ENCODE results near the gene TDP2. TPM values are rescaled to one million over a fixed set of nuclear protein-coding genes. Genes with fewer than 3 reads are reported as not detected.

The TDP2 gene
- total and polyA plus RNA-seq, 2 donors from 2014 or later: 33.0 to 82.9 TPM

DNA sequence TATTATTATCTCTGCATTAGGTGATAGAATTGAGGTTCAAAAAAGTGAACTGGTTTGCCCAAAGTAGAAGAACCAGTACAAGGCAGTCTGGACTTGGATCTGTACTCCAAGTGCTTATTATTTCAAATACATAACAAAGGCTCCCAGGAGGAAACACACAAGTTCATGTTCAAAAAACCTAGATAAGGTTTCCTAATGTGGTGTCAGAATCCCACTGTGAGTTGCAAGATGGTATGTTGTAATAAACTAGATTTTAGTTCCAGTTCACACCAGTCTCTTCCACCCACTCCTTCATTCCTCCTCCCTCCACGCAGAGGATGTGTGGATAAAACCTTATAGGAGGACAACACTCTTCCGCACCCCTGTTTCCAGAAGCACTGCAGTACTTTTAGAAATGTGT is 63.5 kb downstream of the TDP2 start:
- no peaks in the 10 kb centered on the region for H3K27me3 ChIP-seq (ENCODE audit: control insufficient read depth, insufficient read depth, low read length)
- no peaks in the 10 kb centered on the region for H3K4me1 ChIP-seq (ENCODE audit: control insufficient read depth in 2 of 3, insufficient read depth in 2 of 3, low read depth in 1 of 3, low read length in 3 of 3)
- FAIRE-seq (no peak), DNase-seq (no peak)
- H3K36me3 ChIP-seq (ENCODE audit: control insufficient read depth in 2 of 3, insufficient read depth in 3 of 3, low read length in 3 of 3): no peaks in the 10 kb centered on the region
- H3K9ac ChIP-seq (ENCODE audit: low read length in 3 of 3): no peak overlapping the region
- no peak overlapping the region for H3K27ac ChIP-seq (ENCODE audit: low read depth in 2 of 2, low read length in 2 of 2)
- intact Hi-C loops (cut with DNase I): no loop called here
- no peaks in the 10 kb centered on the region for H3K9me3 ChIP-seq (ENCODE audit: control insufficient read depth in 2 of 3, insufficient read depth in 1 of 3, low read length in 3 of 3)
- TF ChIP-seq, protein P1, sequence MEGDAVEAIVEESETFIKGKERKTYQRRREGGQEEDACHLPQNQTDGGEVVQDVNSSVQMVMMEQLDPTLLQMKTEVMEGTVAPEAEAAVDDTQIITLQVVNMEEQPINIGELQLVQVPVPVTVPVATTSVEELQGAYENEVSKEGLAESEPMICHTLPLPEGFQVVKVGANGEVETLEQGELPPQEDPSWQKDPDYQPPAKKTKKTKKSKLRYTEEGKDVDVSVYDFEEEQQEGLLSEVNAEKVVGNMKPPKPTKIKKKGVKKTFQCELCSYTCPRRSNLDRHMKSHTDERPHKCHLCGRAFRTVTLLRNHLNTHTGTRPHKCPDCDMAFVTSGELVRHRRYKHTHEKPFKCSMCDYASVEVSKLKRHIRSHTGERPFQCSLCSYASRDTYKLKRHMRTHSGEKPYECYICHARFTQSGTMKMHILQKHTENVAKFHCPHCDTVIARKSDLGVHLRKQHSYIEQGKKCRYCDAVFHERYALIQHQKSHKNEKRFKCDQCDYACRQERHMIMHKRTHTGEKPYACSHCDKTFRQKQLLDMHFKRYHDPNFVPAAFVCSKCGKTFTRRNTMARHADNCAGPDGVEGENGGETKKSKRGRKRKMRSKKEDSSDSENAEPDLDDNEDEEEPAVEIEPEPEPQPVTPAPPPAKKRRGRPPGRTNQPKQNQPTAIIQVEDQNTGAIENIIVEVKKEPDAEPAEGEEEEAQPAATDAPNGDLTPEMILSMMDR (IDR thresholded peaks at IDR 0.05; ENCODE audit: borderline replicate concordance, extremely low read depth, insufficient read depth): no peak
- H3K4me3 ChIP-seq (ENCODE audit: low read length in 3 of 3): no peak overlapping the region

DNA sequence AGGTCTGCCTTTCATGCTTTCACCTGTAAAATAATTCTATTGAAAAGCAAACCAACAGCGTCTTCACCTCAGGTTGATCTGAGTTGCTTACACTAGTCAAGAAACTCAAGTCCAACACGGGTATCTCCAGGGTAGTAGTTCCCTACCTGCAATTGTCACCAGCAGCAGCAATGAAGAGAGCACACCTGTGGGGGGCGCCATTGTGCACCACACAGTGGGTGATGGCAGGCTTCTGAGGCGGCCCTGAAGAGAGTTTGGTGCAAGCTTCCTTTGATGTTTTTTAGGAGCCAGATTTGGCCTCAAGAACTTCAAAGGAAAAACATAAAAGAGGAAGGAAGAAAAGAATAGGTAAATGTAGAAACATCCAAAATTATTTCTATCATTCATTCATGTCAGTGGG is 65.8 kb downstream of the TDP2 start:
- Histone ChIP-seq H3K27ac (ENCODE audit: low read depth in 2 of 2, low read length in 2 of 2) (no peak overlapping the region), H3K9me3 (ENCODE audit: control insufficient read depth in 2 of 3, insufficient read depth in 1 of 3, low read length in 3 of 3) (no peaks in the 10 kb centered on the region), H3K9ac (ENCODE audit: low read length in 3 of 3) (no peak overlapping the region), H3K36me3 (ENCODE audit: control insufficient read depth in 2 of 3, insufficient read depth in 3 of 3, low read length in 3 of 3) (no peaks in the 10 kb centered on the region), H3K4me3 (ENCODE audit: low read length in 3 of 3) (no peak overlapping the region), H3K4me1 (ENCODE audit: control insufficient read depth in 2 of 3, insufficient read depth in 2 of 3, low read depth in 1 of 3, low read length in 3 of 3) (no peaks in the 10 kb centered on the region), H3K27me3 (ENCODE audit: control insufficient read depth, insufficient read depth, low read length) (no peaks in the 10 kb centered on the region)
- intact Hi-C loops (cut with DNase I): no loop called here
- DNase-seq (no peak), FAIRE-seq (no peak)
- TF ChIP-seq, protein P1 (IDR thresholded peaks at IDR 0.05; ENCODE audit: borderline replicate concordance, extremely low read depth, insufficient read depth): no peak

Other genes with a start within 250 kb of the TDP2 start
- gene GPLD1, start 177.3 kb downstream of the TDP2 start, total RNA-seq: 0.94 TPM
- gene GPLD1, start 177.3 kb downstream of the TDP2 start, polyA plus RNA-seq (ENCODE audit: insufficient read depth, low read depth, low replicate concordance): 0.41 TPM
- gene ALDH5A1, start 171.9 kb downstream of the TDP2 start, total RNA-seq: 10.4 TPM
- gene ALDH5A1, start 171.9 kb downstream of the TDP2 start, polyA plus RNA-seq (ENCODE audit: insufficient read depth, low read depth, low replicate concordance): 11.0 TPM
- gene KIAA0319, start 20.7 kb downstream of the TDP2 start, total RNA-seq: 0.16 TPM
- gene KIAA0319, start 20.7 kb downstream of the TDP2 start, polyA plus RNA-seq (ENCODE audit: insufficient read depth, low read depth, low replicate concordance): 0.11 TPM
- gene ACOT13, start 178 bp upstream of the TDP2 start, total RNA-seq: 15.3 TPM
- gene ACOT13, start 178 bp upstream of the TDP2 start, polyA plus RNA-seq (ENCODE audit: insufficient read depth, low read depth, low replicate concordance): 109 TPM
- 114 TPM for gene C6orf62, start 52.3 kb upstream of the TDP2 start, total RNA-seq
- 55.8 TPM for gene C6orf62, start 52.3 kb upstream of the TDP2 start, polyA plus RNA-seq (ENCODE audit: insufficient read depth, low read depth, low replicate concordance)
- 13.0 TPM for gene GMNN, start 108.0 kb upstream of the TDP2 start, total RNA-seq
- gene GMNN, start 108.0 kb upstream of the TDP2 start, polyA plus RNA-seq (ENCODE audit: insufficient read depth, low read depth, low replicate concordance): 26.7 TPM
- not detected for gene ARMH2, start 132.0 kb upstream of the TDP2 start, total RNA-seq
- not detected for gene ARMH2, start 132.0 kb upstream of the TDP2 start, polyA plus RNA-seq (ENCODE audit: insufficient read depth, low read depth, low replicate concordance)

All from kidney (tissue), 14 donors.